GF-D8 (cell line): Measurements from ENCODE around the gene SPRR2A.
"Not testable (repeated sequence)": the region's sequence is repeated elsewhere in the genome, so short reads cannot be mapped to it uniquely, and the experiment has no call there.

Experiments
- DNase-seq: peaks from one replicate; lab custom pipeline; 2025; lab: John Stamatoyannopoulos, UW

SPRR2A gene

DNA sequence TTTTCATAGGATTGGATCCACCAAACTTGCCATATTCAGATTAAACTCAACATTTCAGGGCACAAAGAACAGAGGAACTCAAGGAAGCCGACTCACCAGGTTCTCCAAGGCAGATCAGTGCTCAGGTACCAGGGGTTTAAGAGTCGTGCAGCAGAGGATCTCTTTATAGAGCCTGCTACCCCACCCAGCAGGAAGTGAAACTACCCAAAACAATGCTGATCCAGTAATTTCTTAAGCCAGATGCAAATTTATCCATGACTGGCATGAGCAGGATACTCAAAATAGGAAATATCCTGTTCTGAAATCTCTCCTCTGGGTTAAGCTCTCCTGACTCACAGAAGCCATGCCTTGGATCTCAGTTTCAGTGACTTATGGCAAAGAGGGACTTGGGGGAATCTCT is at the start of gene SPRR2A:
SPRR2A (minus strand) TSS at position 138 of the 400 bp plus-strand sequence. CDS start 777 bp downstream, outside the sequence.
- DNase-seq, result no peak

DNA sequence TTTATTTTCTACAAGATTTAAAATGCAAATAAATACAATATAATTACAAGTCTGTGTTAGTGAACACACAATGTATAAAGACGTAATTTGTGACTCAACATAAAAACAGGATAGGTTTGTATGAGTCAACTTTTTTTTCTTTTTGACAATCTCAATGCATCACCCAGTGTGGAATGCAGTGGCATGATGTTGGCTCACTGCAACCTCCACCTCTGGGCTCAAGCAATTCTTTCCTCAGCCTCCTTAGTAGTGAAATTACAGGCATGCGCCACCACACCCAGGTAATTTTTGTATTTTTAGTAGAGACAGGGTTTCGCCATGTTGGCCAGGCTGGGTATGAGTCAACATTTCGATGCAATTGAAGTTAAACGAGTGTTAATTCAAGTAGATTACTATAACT is 42.9 kb upstream of the SPRR2A start:
- DNase-seq, result no peak

DNA sequence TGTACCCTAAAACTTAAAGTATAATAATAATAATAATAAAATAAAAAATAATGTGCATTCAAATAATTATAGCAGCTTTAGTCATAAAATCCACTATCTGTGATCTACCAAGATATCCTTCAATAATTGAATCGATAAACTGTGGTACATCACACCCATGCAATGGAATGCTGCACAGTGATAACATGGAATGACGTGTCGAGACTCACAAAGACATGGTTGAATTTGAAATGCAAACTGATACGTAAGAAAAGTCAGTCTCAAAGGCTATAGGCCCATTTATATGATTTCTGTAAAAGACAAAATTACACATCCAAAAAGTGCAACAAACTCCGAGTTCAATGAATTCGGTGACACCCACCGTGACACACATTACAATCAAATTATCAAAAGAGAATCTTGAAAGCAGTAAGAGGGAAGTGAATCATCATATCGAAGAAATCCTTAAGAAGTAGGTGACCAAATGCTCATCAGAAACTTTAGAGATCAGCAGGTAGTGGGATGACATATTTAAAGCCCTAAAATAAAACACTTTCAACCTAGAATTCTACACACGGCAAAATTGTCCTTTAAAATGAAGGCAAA is 42.2 kb upstream of the SPRR2A start:
- no peak for DNase-seq

DNA sequence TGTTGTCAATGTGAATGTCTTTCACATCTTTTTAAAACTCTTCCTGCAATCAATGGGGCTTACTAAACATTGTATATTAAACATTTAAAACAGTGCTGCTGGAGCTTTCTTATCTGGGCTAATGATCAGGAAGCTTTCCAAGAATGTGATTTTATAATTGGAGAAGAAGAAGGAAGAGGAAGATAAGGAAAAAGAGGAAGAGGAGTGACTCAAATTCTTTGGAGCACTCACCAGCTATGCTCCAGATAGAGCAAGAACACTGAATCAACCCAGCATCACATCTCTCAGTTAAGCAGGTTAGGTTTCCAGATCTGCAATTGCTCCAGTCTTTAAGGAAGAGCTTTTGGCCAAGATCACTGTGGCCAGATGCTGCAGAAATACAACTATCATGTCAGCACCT is 38.5 kb upstream of the SPRR2A start:
- DNase-seq, result no peak

DNA sequence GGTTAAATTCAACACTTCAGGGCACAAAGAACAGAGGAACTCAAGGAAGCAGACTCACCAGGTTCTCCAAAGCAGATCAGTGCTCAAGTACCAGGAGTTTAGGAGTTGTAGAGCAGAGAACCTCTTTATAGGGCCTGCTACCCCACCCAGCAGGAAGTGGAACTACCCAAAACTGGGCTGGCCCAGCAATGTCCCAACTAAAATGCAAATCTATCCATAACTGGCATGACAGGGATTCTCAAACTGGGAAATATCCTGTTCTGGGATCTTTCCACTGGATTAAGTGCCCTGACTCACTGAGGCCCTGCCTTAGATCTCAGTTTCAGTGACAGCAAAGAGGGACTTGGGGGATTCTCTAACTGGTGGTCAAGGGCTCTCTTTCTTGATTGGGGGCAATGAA is 37.1 kb upstream of the SPRR2A start, which contains the start of gene SPRR2E:
SPRR2E (minus strand) TSS at position 101 of the 400 bp plus-strand sequence. CDS start 775 bp downstream, outside the sequence.
- DNase-seq, result no peak

DNA sequence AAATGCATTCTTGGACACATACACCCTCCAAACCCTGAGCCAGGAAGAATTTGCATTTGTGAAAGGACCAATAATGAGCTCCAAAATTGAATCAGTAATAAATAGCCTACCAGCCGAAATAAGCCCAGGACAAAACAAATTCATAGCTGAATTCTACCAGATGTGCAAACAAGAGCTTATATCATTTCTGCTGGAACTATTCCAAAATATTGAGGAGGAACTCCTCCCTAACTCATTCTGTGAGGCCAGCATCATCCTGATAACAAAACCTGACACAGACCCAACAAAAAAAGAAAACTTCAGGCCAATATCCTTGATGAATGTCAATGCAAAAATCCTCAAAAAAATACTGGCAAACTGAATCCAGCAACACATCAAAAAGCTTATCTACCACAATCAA is 30.3 kb upstream of the SPRR2A start:
- DNase-seq, result no peak

DNA sequence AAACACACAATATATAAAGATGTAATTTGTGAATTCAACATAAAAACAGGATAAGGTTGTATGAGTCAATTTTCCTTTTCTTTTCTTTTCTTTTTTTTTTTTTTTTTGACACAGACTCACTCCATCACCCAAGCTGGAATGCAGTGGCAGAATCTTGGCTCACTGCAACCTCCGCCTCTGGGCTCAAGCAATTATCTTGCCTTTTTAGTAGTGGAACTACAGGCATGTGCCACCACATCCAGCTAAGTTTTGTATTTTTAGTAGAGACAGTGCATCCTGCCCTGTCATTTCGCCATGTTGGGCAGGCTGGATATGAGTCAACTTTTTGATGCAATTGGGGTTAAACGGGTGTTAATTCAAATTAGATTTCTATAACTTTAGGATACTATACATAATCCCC is 24.4 kb upstream of the SPRR2A start:
- no peak for DNase-seq

DNA sequence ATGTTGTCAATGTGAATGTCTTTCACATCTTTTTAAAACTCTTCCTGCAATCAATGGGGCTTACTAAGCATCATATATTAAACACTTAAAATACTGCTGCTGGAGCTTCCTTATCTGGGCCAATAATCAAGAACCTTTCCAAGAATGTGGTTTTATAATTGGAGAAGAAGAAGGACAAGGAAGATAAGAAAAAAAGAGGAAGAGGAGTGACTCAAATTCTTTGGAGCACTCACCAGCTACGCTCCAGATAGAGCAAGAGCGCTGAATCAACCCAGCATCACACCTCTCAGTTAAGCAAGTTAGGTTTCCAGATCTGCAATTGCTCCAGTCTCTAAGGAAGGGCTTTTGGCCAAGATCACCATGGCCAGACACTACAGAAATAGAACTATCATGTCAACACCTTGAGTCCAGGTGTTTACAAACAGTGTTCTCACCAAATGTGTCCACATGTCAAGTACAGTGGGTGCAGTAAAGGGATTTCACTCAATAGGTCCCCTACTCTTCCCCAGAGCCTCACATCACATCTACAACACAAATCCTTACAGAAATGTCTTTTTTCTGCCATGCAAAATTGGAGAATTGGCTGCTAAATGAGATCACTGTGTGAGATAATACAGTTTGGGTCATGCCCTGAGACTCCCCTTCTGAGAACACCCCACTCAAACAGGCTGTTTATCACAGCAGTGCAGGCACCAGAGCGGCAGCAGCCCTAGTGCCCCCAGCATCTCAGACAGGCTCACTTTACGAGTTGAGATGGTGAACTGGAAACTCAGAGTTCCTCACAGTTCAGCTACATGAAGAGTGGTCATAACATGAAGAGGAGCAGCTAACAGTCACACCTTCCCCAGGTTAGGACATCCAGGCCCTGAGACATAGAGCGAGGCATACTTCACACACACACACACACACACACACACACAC is 15.8 kb upstream of the SPRR2A start:
- no peak for DNase-seq

DNA sequence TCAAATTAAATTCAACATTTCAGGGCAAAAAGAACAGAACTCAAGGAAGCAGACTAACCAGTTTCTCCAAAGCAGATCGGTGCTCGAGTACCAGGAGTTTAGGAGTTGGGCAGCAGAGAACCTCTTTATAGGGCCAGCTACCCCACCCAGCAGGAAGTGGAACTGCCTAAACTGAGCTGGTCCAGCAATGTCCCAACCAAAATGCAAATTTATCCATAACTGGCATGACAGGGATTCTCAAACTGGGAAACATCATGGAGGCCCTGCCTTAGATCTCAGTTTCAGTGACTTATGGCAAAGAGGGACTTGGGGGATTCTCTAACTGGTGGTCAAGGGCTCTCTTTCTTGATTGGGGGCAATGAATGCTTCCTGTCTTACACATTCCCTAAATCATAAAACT is 14.2 kb upstream of the SPRR2A start, which contains the start of gene SPRR2B:
SPRR2B (minus strand) TSS at position 101 of the 400 bp plus-strand sequence. CDS start 772 bp downstream, outside the sequence.
- DNase-seq, result no peak

DNA sequence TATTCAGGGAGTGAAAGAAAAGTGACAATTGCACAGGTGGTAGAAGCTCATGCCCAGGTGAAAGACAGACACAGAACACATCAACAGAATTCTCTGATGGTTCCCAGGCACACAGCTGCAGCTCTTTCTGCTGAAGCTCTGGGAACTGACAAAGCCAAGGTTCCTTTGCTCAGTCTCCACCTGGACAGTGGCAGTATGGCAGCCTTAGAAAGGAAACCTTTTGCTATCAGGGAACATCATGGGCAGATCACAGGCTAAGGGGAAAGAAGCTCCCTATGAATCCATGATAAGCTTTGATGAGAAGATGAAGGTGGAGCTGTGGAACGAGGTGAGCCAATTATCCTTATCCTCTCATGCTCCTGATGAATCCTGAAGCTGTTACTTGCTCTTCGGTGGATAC is 12.9 kb upstream of the SPRR2A start:
- no peak for DNase-seq

DNA sequence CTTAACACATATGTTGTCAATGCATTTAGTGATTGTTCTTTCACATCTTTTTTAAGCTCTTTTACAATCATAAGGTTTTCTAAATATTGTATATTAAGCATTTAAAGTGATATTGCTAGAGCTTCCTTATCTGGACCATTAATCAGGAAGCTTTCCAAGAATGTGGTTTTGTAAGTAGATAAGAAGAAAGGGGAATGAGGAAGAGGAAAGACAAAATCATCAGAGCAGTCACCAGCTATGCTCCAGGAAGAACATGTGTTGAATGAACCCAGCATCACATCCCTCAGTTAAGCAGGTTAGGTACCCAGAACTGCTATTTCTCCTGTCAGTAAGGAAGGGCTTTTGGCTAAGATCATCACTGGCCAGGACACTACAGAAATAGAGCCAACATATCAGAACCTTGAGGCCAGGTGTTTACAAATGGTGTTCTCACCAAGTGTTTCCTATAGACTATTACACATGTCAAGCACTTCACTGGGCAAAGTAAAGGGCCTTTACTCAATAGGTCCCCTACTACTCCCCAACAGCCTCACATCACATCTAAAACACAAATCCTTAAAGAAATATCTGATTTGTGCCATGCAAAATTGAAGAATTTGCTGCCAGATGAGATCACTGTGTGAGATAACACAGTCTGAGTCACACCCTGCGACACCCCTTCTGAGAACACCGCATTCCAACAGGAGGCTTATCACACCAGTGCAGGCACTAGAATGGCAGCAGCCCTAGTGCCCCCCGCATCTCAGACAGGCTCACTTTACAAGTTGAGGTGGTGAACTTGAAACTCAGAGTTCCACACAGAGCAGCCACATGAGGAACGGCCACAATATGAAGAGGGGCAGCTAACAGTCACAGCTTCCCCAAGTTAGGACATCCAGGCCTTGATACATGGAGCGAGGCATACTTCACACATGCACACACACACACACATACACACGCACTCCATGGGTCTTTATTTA is 1.8 kb upstream of the SPRR2A start:
- DNase-seq, result no peak

DNA sequence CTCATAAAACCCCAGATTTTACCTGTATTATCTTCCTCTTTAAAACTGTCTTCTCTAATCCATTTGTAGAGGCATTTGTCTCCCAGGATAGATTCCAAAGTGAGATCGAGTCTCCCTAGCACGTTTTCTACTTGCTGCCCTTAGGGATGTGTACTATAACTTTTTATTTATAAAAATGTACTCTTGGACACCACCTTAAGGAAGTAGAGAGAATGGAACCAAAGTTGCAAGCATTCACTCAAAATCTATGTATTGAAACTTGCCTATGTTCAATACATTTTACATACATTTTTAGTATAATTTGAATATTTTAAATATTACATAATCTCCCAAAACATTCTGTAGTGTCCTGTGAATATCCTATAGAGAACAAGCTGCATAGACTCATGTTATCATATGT is 842 bp upstream of the SPRR2A start:
- no peak for DNase-seq

DNA sequence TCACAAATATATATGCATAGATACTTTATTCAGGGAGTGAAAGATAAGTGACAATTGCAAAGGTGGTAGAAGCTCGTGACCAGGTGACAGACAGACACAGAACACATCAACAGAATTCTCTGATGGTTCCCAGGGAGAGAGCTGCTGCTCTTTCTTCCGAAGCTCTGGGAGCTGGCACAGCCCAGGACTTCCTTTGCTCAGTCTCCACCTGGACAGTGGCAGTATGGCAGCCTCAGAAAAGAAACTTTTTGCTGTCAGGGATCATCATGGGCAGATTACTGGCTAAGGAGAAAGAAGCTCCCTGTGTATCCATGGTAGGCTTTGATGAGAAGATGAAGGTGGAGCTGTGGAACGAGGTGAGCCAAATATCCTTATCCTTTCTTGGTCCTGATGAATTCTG is 1.2 kb downstream of the SPRR2A start:
- DNase-seq, result not testable (repeated sequence)

DNA sequence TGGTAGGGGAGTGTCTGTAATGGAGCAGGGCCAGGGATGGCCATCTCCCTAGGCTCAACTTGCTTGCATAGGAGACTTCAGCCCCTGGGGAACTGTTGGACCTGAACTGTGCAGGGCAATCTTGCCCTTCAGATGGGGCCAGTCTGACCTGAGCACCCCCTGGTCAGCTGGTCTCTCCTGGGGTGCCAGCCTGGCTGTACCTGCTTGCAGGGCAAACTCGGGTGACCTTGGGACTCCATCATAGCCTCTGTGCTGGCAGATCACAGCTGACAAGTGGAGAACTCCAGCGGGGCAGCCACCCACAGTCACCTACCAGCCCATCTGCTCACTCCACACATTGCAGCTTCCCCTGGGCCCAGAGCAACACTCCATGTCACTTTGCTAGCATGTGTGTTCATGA is 8.1 kb downstream of the SPRR2A start:
- DNase-seq, result no peak

DNA sequence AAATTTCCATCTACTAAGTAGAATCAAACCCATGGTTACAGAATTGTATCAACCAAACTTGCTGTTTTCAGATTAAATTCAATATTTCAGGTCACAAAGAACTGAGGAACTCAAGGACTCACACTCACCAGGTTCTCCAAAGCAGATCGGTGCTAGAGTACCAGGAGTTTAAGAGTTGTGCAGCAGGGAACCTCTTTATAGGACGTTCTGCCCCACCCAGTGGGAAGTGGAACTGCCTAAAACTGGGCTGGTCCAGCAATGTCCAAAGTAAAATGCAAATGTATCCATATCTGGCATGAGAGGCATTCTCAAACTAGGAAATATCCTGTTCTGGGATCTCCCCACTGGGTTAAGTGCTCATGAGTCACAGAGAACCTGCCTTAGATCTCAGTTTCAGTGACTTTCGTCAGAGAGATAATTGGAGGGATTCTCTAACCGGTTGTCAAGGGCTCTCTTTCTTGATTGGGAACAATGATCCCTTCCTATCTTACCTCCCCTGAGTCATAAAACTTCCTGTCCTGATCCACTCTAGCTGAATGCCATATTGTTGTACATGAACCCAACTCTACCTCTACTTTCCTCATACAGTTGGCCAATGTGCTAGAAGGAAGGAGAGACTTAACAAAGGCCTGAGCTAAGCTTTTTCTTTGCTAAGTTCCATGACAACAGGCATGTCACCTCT is 16.2 kb downstream of the SPRR2A start, which contains the start of gene SPRR2D:
SPRR2D (minus strand) TSS at position 171 of the 682 bp plus-strand sequence. CDS start 774 bp downstream, outside the sequence.
- no peak for DNase-seq

DNA sequence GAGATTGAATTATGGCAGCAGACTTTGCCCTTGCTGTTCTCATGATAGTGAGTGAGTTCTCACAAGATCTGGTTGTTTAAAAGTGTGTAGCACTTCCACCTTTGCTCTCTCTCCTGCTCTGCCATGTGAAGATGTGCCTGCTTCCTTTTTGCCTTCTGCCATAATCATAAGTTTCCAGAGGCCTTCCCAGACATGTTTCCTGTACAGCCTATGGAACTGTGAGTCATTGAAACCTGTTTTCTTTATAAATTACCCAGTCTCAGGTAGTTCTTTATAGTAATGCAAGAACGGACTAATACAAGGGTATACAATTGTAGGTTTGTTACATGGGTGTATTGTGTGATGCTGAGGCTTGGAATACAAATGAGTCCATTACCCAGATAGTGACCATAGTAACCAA is 22.1 kb downstream of the SPRR2A start:
- no peak for DNase-seq

DNA sequence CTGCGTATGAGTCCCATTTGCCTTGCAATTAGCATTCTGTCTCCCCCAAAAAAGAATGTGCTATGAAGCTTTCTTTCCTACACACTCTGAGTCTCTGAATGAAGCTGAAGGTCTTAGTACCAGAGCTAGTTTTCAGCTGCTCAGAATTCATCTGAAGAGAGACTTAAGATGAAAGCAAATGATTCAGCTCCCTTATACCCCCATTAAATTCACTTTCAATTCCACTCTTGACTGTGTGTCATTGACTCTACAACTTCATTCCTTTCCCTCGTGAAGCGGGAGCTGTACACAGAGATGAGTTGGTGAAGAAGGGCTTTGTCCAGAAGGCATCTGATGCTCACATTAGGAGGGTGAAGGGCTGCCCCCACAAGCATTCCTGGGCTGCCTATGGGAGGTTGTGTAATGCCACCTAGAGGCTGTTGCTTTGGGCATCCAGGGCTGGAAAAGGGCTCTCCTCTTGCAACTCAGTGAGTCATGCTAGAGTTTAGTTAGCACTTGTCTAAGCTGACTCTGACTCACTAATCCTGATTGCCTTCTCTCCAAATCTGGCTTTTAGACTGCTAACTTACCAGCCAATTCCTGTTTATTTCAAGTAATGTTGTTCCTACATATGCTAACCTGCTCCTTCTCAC is 24.5 kb downstream of the SPRR2A start:
- DNase-seq, result no peak

DNA sequence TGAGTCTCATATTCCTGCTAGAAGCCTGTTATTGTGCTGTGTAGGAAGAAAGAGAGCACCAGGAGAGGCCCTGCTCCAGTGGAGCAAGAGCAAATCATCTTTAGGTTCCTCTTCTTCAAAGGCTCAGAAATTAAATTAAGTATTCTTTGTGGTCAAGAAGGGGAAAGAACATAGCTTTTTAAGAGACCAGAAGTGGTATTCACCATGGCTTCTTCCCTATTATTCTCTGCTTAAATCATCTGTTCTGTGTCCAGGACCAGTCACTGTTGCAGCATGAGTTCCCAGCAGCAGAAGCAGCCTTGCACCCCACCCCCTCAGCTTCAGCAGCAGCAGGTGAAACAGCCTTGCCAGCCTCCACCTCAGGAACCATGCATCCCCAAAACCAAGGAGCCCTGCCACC is 25.2 kb downstream of the SPRR2A start:
- no peak for DNase-seq

DNA sequence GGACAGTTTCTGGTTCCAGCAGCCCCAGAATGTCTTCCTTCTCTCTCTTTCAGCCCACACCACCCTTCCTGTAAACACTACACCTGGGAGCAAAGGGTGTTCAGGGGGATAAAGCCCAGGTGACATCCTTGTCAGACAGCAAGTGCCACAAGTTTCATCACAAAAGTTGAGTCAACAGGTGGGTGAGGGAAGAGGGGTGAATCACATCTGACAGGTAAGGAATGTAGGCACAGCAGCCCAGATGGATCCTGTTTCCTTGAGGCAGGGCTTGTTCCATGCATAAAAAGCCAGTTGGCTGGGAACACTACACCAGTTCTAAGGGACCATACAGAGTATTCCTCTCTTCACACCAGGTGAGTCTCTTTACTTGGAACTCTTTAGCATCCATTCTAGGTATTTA is 26.4 kb downstream of the SPRR2A start, which contains the start of gene SPRR1B:
SPRR1B (plus strand) TSS at position 309 of the 400 bp plus-strand sequence. CDS start 1,143 bp downstream, outside the sequence.
- no peak for DNase-seq

DNA sequence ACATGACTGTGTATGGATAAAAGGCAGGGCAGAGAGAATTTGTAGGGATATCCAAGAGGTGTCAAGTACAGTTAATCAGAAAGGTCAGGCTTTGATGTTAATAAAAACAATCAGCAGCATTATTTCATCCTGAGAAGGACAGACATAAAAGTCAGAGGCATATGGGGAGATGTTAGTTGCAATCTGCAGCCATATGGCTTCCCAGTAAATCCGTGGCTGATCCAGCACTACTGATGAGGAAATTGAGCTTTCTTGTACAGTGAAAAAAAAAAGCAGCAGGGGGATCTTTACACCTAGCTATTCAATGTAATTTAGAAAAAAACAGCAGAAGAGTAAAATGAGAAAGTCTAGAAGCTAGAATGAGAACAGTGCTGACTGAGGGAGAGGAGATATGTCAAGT is 28.5 kb downstream of the SPRR2A start:
- DNase-seq, result no peak

DNA sequence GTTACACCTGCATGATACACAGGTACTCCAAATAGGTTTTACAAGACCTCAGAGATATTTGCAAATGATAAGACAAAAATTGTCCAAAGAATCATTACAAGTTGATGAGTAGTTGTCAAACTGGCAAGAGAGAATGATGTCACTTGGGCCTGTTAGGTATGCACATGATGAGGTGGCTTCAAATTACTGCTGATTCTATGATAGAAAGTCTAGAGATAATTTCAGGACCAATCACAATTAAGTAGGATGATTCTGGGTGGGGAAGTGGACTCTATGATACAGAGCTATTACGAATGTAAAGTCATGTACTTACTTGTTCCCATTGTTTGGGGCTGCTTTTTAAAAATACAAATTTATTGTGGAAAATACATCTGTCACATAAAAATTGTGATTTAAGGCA is 31.5 kb downstream of the SPRR2A start:
- no peak for DNase-seq
